NCI-H2029 (cell line): ENCODE measurements around the gene CHD2.

ENCODE experiments used
- DNase-seq: peaks from one replicate; lab custom pipeline; 2025; lab: John Stamatoyannopoulos, UW

CHD2 gene

DNA sequence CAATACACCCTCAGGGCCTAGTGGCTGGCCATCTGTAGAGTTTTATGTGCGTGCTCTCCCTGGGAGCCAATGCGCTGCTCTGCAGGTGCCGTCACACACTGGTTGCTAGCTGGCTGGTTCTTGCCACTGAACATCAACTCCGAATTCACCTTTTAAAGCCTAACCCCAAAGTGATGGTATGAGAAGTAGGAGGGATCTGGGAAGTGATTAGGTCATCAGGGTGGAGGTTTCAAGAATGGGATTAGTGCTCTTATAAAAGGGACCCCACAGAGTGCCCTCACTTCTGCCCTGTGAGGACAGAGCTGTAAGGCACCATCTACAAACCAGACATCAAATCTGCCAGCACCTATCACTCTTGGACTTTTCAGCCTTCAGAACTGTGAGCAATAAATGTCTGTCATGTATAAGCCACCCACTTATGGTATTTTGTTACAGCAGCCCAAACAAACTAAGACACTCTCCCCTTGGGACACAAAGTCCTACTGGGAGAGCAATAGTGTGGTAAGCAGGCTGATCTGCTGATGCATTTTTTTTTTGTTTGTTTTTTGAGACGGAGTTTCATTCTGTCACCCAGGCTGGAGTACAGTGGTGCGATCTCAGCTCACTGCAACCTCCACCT lies 168.6 kb downstream of the CHD2 start:
- no peak for DNase-seq

DNA sequence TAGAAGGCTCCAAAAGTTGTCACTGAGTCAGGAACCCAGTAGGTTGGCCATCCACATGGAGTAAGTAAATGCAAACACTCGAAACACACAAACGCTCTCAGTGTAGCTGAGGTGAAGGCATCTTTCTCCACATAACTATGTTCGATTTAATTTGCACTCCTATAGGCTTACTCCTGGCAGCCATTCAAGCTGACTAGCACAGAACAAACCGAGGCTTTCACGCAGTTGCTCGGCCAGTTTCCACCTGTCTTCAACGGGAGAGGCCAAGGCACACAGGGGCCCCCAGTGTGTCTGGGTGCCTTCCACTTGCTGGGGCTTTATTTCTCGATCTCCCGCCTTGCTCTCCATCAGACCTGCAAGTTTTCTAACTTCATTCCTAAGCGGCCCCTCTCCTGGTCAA lies 170.0 kb downstream of the CHD2 start:
- DNase-seq: no peak

DNA sequence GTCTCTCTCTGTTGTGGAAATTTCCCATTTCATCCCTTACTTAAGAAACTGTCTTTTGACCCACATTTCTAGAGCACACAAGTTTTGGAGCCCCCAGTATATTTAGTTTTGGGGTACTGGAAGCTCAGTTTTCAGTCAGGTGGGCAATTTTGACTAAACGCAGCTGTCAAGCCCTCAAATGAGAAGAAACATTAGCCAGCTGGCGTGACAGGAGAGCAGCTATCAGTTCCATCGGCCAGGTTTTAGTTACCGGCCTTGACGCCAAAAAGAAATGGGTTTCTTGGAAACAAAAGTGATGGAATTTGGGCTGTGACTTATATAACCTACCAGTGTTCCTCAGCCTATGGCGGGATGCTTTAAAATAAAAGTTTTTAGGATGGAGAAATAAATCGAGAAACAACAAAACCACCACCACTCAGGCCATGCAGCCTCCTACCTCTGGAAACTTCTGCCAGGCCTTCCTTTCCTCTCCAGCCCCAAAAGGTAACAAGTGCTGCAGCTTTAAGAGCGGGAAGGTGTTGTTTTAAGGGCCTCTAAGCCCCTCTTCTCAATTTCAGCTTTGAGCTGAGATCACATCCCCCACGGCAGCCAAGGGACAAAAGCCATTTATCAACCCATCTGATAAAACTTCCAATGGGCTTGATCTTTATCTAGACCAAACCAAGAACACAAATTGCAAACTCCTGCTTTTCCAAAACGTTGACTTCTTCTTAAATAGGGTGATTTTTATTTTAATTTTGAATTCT lies 170.6 kb downstream of the CHD2 start:
- no peak for DNase-seq

DNA sequence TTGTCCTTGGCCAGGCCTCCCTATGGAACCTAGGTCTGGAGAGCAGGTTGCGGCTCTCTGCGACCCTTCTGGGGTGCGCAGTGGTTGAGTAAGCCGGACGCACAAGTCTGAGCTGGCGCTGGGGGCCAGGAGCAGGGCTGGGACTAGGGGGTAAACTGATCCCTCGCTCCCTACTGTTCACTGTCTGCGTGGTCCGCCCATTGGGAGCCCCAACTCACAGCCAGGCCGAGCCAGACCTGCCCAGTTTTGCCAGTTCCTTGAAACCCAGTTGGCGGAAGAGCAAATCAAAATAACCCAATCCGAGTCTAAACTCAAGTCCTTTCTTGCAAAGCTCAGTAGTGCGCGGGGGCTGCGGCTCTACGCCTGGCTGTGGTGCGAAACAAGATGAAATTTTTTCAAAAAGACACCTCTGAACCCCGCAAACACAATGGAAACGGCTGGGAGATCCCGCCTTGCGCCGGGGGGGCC lies 171.4 kb downstream of the CHD2 start:
- no peak for DNase-seq

DNA sequence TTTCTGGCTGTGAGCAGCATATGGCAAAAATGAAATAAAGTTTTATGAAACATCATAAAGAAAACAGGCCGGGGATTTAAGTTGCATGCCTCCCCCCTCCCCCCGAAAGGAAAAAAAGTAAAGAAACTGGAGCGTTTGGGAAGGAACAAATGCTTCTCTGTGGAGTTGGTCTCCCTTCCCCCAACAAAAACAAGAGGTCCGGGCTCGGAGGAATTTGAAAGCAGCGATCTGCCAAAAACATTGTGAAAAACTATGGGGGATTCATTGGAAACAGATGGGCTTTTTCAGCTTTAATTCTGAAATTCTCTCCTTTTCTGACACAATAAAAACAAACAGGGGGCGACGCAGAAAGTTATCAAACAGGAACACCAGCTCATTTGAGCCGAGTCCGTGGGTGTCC lies 171.9 kb downstream of the CHD2 start:
- no peak for DNase-seq

DNA sequence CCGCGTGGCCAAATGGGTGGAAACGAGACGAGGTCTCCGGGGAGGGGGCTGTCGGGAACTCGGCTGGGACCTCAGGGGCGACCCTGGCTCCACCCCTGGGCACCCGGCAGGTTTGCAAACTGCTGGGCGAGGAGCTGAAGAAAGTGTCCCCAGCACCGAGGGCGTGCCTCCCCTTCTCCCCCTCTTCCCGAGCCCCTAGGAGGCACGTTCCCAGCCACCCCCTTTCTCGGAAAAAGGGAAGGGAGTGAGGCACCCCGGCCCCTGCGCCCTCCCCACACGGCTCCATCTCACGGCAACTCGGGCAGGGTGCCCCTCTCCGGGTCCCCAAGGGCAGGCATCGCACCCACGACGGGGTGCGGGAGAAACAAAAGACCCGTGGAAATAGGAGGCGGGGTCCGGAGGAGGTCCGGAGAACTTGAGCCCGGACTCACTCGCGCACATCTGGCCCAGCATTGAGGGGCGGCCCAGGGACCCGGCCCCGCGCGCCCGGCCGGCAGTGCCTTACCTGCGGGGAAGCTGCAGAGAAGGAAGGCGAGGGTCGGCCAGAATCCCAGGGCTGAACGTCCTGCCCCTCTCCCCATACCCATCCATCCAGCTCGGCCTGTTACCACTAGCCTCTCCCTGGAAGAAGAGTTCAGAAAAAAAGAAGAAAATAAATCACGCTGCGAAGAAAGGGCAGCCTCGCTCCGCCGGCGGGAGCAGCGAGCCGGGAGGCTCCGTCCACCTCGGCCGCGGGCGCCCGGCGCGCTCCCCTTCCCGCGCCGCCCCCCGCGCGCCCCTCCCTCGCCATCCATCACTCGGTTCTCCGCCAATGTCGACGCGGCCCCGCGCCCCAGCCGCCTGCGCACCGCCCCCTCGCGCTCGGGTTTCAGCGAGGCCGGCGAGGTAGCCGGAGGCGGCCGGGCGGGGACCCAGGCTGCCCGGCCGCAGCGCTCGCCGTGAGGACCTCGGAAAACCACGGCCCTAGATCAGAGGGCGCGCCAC lies 172.6 kb downstream of the CHD2 start:
- DNase-seq: peak; percentile 32

DNA sequence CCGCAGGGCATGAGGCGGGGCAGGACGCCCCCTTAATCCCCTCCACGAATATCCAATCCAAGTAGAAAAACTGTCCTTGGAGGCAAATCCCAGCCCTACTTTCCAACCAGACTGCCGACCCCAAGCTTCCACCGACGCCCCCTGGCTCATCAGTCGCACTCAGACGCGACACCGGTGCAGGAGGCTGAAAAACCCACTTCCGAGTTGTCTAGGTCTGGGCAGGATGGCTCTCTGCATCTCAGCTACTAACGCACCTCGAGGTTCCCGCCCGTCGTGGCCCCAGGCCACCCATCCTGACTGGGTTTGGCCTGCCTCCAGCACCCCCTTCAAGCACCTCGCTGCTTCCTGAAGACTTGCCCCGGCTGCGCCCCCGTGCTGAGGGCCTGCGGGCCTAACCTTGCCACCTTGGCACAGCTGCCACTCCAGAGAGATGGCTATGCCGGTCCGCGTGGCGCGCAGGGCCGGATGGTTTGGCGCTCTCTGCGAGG lies 173.4 kb downstream of the CHD2 start:
- DNase-seq: no peak

DNA sequence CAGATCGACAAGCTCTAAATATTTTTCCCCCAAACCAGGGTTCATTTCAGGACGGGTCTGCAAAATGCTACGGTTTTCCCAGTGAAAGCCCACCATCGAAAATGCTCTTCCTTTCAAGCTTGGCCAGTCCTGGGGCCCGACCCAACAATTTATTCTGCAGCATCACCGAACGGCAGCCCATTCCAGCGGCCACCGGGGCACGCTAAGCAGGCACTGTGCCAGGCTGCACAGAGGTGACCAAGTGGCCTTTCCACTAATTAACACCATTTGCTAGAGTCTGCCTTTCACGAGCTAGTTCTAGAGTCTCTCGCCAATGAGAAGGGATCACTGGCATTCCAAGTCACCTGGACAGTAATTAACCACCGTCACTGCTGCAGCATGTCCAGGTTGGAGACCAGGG lies 174.5 kb downstream of the CHD2 start:
- no peak for DNase-seq

DNA sequence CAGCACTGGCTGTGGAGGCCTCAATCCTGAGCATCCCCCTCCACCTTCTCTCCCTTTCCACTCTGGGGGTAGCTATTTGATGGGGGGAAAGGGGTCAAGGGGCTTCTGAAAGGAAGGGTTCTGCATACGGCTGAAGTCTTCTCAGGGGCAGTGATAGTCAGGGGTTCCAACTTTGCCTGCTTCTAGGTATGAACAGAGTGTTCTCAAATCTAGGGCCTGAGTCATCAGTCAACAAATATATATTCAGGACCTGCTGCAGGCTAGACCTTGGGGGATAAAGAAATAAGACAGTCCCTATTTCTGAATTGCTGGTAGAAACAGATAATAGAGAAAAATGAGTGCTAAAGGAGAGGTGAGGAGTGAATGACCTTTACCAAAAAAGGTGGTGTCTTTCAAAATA lies 176.1 kb downstream of the CHD2 start:
- no peak for DNase-seq

DNA sequence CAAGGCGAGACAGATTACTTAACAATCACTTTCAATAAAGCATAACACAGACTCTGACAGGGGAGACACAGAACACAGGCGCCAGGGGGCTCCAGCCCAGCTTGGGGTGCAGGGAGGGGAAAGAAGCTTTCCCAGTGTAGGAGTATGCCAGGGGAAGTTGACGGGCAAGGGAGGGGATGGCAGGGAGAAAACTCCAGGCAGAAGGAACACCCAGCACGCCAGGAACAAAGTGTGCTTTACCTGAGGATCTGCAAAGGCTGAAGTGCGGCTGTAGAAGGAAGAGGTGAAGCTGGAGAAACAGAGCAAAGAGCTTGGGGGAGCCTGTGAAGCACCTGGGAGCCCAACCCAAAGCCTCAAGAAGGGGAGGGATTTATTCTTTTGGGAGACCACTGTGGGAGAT lies 176.8 kb downstream of the CHD2 start:
- DNase-seq: no peak
